HS-5 (cell line): ENCODE data around the gene FEN1.
A peak's percentile ranks its signal among the peaks of the same experiment; 100 is the strongest.

Source experiments
- DNase-seq: peaks from one replicate; pipeline ENCODE4 v3.0.0-alpha.2; 2012; ENCODE audit warnings: low read depth

FEN1 gene

GRCh38 chr11:61795459-61795858 lies 2.7 kb downstream of the FEN1 start:
- no peak for DNase-seq

- no peak for DNase-seq
These were observed 3.3 kb downstream of the FEN1 start for GRCh38 chr11:61795876-61796526.

- DNase-seq, result peak; percentile 56
These were observed 4.7 kb downstream of the FEN1 start for GRCh38 chr11:61797263-61797944.

GRCh38 chr11:61799665-61800284 lies 7.1 kb downstream of the FEN1 start:
- no peak for DNase-seq

- no peak for DNase-seq
These were observed 7.9 kb downstream of the FEN1 start for GRCh38 chr11:61800331-61801281.

- no peak for DNase-seq
These were observed 9.9 kb downstream of the FEN1 start for GRCh38 chr11:61802605-61803004.

GRCh38 chr11:61803889-61804647 lies 11.4 kb downstream of the FEN1 start:
- no peak for DNase-seq

GRCh38 chr11:61805146-61805545 lies 12.4 kb downstream of the FEN1 start:
- no peak for DNase-seq

- no peak for DNase-seq
These were observed 14.1 kb downstream of the FEN1 start for GRCh38 chr11:61806785-61807184.

- DNase-seq, result no peak
These were observed 18.0 kb downstream of the FEN1 start for GRCh38 chr11:61810671-61811175.

GRCh38 chr11:61811831-61812230 lies 19.1 kb downstream of the FEN1 start:
- no peak for DNase-seq

GRCh38 chr11:61812736-61813411 lies 20.2 kb downstream of the FEN1 start:
- no peak for DNase-seq

- DNase-seq, result no peak
These were observed 21.7 kb downstream of the FEN1 start for GRCh38 chr11:61814247-61814957.

GRCh38 chr11:61814958-61815789 lies 22.5 kb downstream of the FEN1 start:
- peak; percentile 82 for DNase-seq

- DNase-seq, result peak; percentile 40
These were observed 23.4 kb downstream of the FEN1 start for GRCh38 chr11:61815790-61816735.

- peak; percentile 78 for DNase-seq
These were observed 24.2 kb downstream of the FEN1 start, which contains the start of gene FADS1 for GRCh38 chr11:61816736-61817455. Gene FADS1, minus strand, starts transcription at chr11:61817003. Its CDS starts 74 bp downstream, at chr11:61816929.
